RWPE2 (cell line): Measurements from ENCODE around the gene PROX1.

Experiments
- ATAC-seq: fragments of 200-7000 bp; cut with Tn5 transposase; 3 replicates; pipeline ENCODE4 v1.9.1; 2021; ENCODE audit warnings: low read depth
- DNase-seq: peaks from one replicate; pipeline ENCODE4 v3.0.0-alpha.2; 2020; ENCODE audit warnings: low spot score
- H3K27ac ChIP-seq: fragments of 450-650 bp; 2 replicates; pipeline ENCODE4 v1.5.1; 2017; ENCODE audit warnings: mild to moderate bottlenecking; ENCODE audit not compliant: poor library complexity, severe bottlenecking
- H3K27me3 ChIP-seq: fragments of 250-450 bp; sonication (Bioruptor Pico); 2 replicates; pipeline ENCODE4 v1.5.1; 2021; ENCODE audit warnings: mild to moderate bottlenecking, moderate library complexity; ENCODE audit not compliant: insufficient read depth, poor library complexity, severe bottlenecking
- H3K36me3 ChIP-seq: fragments of 250-450 bp; sonication (Bioruptor Pico); 2 replicates; pipeline ENCODE4 v1.5.1; 2020; ENCODE audit warnings: low read depth, mild to moderate bottlenecking, moderate library complexity
- H3K4me1 ChIP-seq: fragments of 250-450 bp; sonication (Bioruptor Pico); 2 replicates; pipeline ENCODE4 v1.5.1; 2021; ENCODE audit warnings: mild to moderate bottlenecking, moderate library complexity; ENCODE audit not compliant: insufficient read depth, poor library complexity, severe bottlenecking
- H3K4me3 ChIP-seq: fragments of 250-450 bp; sonication (Bioruptor Pico); 2 replicates; pipeline ENCODE4 v1.5.1; 2021; ENCODE audit warnings: mild to moderate bottlenecking, moderate library complexity; ENCODE audit not compliant: severe bottlenecking
- H3K9me3 ChIP-seq: fragments of 250-450 bp; sonication (Bioruptor Pico); 2 replicates; pipeline ENCODE4 v1.5.1; 2021; ENCODE audit warnings: mild to moderate bottlenecking, moderate library complexity; ENCODE audit not compliant: severe bottlenecking
- CTCF ChIP-seq: fragments of 450-650 bp; IDR thresholded peaks from one replicate; pipeline ENCODE4 v1.5.1; 2017; ENCODE audit warnings: mild to moderate bottlenecking, moderate library complexity; ENCODE audit not compliant: poor library complexity, severe bottlenecking

The PROX1 gene

GRCh38 chr1:214068979-214069378 lies 81.2 kb downstream of the PROX1 start:
- no peak overlapping the region for H3K4me3 ChIP-seq
- H3K9me3 ChIP-seq, result no peaks in the 10 kb centered on the region
- no peak for TF ChIP-seq CTCF
- no peak overlapping the region for H3K27ac ChIP-seq
- no peaks in the 10 kb centered on the region for H3K36me3 ChIP-seq
- no peaks in the 10 kb centered on the region for H3K27me3 ChIP-seq
- DNase-seq (no peak), ATAC-seq (no peak)
- no peaks in the 10 kb centered on the region for H3K4me1 ChIP-seq

GRCh38 chr1:214071469-214071868 lies 83.7 kb downstream of the PROX1 start:
- Histone ChIP-seq H3K36me3 (no peaks in the 10 kb centered on the region), H3K4me3 (no peak overlapping the region), H3K9me3 (no peaks in the 10 kb centered on the region), H3K4me1 (no peaks in the 10 kb centered on the region), H3K27ac (no peak overlapping the region), H3K27me3 (no peaks in the 10 kb centered on the region)
- no peak for TF ChIP-seq CTCF
- DNase-seq (no peak), ATAC-seq (no peak)

GRCh38 chr1:214072426-214073157 lies 84.8 kb downstream of the PROX1 start:
- Histone ChIP-seq H3K27me3 (no peaks in the 10 kb centered on the region), H3K4me1 (no peaks in the 10 kb centered on the region)
- no peak for ATAC-seq

GRCh38 chr1:214074477-214074876 lies 86.7 kb downstream of the PROX1 start:
- Histone ChIP-seq H3K4me1 (no peaks in the 10 kb centered on the region), H3K27ac (no peak overlapping the region), H3K9me3 (no peaks in the 10 kb centered on the region), H3K27me3 (no peaks in the 10 kb centered on the region), H3K4me3 (no peak overlapping the region), H3K36me3 (no peaks in the 10 kb centered on the region)
- DNase-seq (no peak), ATAC-seq (no peak)
- TF ChIP-seq CTCF, result no peak

More at GRCh38 chr1:214072426-214073157, 84.8 kb downstream of the PROX1 start:
- Histone ChIP-seq H3K4me3 (no peak overlapping the region), H3K27ac (no peak overlapping the region), H3K9me3 (no peaks in the 10 kb centered on the region), H3K36me3 (no peaks in the 10 kb centered on the region)
- TF ChIP-seq CTCF, result no peak
- DNase-seq, result no peak

- no peak overlapping the region for H3K27ac ChIP-seq
- H3K4me1 ChIP-seq, result no peaks in the 10 kb centered on the region
- TF ChIP-seq CTCF, result no peak
- H3K27me3 ChIP-seq, result no peaks in the 10 kb centered on the region
- ATAC-seq (no peak), DNase-seq (no peak)
- no peaks in the 10 kb centered on the region for H3K9me3 ChIP-seq
- no peak overlapping the region for H3K4me3 ChIP-seq
- H3K36me3 ChIP-seq, result no peaks in the 10 kb centered on the region
These were observed 87.7 kb downstream of the PROX1 start for GRCh38 chr1:214075305-214075998.
